ENCODE data around the gene NAA50.

DNA sequence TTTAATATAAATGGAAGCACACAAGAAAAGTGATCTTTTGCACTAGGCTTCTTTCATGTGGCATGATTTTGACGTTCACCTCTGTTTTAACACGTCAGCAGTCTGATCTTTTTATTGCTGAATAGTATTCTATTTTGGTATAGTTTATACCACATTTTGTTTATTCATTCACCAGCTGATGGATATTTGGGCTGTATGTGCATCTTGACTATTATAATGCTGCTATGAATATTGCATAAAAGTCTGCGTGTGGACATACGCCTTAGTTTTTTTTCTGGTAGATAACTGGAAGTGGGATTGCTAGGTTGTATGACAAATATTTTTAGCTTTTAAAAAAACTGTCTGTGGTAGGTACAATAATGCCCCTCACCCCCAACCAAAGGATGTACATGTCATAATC lies 14.4 kb downstream of the NAA50 start:
- TF ChIP-seq, protein P1, sequence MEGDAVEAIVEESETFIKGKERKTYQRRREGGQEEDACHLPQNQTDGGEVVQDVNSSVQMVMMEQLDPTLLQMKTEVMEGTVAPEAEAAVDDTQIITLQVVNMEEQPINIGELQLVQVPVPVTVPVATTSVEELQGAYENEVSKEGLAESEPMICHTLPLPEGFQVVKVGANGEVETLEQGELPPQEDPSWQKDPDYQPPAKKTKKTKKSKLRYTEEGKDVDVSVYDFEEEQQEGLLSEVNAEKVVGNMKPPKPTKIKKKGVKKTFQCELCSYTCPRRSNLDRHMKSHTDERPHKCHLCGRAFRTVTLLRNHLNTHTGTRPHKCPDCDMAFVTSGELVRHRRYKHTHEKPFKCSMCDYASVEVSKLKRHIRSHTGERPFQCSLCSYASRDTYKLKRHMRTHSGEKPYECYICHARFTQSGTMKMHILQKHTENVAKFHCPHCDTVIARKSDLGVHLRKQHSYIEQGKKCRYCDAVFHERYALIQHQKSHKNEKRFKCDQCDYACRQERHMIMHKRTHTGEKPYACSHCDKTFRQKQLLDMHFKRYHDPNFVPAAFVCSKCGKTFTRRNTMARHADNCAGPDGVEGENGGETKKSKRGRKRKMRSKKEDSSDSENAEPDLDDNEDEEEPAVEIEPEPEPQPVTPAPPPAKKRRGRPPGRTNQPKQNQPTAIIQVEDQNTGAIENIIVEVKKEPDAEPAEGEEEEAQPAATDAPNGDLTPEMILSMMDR (IDR thresholded peaks at IDR 0.05): no peak
- TF ChIP-seq EZH2 (IDR thresholded peaks at IDR 0.05; ENCODE audit: borderline replicate concordance, insufficient read depth, low read depth, low read length, poor library complexity, severe bottlenecking): no peak
